Left kidney (tissue), 2 donors: ENCODE data around the gene SGCD. TPM values are rescaled to one million over a fixed set of nuclear protein-coding genes. Genes with fewer than 3 reads are reported as not detected.
"Not testable (repeated sequence)": the region's sequence is repeated elsewhere in the genome, so short reads cannot be mapped to it uniquely, and the experiment has no call there.

Source experiments
- DNase-seq: peaks from one replicate; pipeline ENCODE4 v3.0.0-alpha.2; 2013
- polyA plus RNA-seq: library from polyadenylated mRNA; unstranded; fragments of 120-200 nt; gene quantifications from one replicate; pipeline ENCODE4 v1.2.1, GENCODE V29; 2013; ENCODE audit not compliant: insufficient read length

Gene SGCD
- polyA plus RNA-seq, 1 donor: 4.0 TPM

GRCh38 chr5:156570615-156571014 lies 243.7 kb downstream of the SGCD start:
- no peak for DNase-seq

DNA sequence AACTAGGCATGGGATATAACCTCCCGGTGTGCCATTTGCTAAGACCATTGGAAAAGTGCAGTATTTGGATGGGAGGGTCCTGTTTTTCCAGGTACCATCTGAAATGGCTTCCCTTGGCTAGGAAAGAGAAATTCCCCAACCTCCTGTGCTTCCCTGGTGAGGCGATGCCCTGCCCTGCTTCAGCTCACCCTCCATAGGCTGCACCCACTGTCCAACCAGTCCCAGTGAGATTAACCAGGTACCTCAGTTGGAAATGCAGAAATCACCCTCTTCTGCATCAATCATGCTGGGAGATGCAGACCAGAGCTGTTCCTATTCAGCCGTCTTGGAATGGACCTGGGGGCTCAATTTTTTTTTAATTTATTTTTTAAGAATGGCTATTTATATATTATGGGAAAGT lies 254.8 kb downstream of the SGCD start:
- DNase-seq: no peak

- no peak for DNase-seq
Measured at GRCh38 chr5:156582193-156582598, 255.2 kb downstream of the SGCD start.

DNA sequence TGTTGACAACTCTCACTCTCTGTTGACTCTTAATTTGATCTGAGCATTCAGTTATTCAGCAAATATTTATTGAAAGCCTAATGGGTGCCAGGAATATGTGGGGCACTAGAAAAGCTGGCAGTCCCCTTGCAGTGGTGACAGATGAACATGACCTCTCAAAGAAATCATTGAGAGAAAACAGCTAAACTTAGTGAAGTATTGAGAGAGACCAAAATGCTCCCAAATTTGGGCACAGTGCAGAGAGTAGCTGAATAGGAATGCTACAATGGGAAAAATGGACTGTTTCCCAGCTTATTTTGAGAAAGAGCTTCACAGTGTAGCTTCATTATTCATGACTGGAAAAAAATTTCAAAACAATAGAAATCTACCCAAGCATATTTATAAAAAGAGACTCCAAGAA lies 257.9 kb downstream of the SGCD start:
- DNase-seq: no peak

DNA sequence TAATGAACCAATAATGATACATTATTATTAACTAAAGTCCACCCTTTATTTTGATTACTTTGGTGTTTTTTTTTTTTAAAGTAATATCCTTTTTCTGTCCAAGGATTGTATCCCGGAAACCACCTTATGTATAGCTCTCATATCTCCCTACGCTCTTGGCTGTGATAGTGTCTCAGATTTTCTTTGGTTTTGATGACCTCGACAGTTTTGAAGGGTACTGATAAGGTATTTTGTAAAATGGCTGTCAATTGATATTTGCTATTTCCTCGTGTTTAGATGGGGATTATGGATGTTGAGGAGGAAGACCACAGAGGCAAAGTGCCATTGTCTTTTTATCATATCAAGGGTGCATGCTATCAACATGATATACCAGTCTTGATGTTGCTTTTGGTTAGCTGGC lies 259.0 kb downstream of the SGCD start:
- DNase-seq: no peak

DNA sequence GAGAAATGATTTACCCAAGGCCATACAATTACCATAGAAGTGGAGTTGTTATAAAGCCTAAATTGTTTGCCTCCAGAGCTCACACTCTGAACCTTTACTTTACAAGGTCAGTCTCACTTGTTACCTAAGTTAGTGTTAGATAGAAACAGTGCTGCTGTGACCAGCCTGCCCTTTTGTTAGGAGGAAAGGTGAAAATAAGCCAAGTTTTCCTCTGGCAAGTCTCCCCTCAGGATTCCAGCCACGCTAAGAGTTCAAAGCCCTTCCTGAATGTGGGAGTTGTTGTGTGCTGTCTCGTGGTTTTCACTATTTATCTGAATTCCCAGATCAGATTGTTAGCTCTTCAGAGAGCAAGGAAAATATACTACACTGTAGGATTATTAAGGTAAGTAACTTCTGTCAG lies 260.0 kb downstream of the SGCD start:
- no peak for DNase-seq

- DNase-seq: no peak
Measured at GRCh38 chr5:156588306-156588705, 261.3 kb downstream of the SGCD start.

GRCh38 chr5:156589104-156589945 lies 262.4 kb downstream of the SGCD start:
- DNase-seq: no peak

GRCh38 chr5:156589946-156590216 lies 262.9 kb downstream of the SGCD start:
- no peak for DNase-seq

- DNase-seq: no peak
Measured at GRCh38 chr5:156590978-156591377, 264.0 kb downstream of the SGCD start.

GRCh38 chr5:156591631-156592030 lies 264.7 kb downstream of the SGCD start:
- DNase-seq: no peak

DNA sequence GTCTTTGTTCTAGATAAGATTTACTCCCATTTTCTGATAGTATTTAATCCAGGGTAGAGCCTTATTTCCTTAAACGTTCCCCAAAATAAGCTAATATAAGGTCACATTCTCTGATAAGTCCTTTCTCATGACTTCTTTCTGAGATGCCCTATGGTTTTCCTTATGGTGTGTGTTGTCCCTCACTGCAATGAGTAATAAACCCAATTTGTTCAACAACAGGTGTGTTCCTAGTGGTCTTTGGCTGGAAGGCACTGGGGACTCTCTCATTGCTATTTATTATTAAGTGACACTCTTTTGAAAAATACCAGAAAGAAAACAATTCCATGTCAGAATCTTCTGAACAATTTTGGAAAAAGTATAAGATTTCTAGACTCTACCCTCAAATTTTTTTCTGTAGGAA lies 266.6 kb downstream of the SGCD start:
- no peak for DNase-seq

- DNase-seq: no peak
Measured at GRCh38 chr5:156594406-156594805, 267.4 kb downstream of the SGCD start.

DNA sequence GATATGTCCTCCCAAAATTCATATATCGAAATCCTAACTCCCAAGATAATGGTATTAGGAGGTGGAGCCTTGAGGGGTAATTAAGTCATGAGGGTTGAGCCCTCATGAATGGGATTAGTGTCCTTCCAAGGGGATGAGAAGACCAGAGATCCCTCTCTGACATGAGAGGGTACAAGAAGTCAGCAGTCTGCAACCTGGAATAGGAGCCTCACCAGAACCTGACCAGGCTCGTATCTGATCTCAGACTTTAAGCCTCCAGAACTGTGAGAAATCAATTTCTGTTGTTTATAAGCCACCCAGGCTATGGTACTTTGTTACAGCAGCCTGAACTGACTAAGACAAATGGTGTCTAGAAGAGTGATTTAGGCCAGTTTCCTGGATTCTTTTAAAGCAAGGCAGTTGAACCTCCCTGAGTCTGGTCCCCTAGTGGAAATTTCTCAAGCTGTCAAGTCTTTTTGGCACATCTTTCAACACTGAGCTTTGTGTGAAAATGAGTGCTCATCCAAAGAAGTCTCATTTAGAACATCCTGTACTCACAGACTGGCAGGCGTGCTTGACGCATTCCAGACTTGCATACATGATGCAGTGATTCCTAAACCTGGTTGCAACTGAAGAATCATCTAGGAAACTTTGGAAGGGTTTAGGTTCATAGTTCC lies 268.3 kb downstream of the SGCD start:
- no peak for DNase-seq

DNA sequence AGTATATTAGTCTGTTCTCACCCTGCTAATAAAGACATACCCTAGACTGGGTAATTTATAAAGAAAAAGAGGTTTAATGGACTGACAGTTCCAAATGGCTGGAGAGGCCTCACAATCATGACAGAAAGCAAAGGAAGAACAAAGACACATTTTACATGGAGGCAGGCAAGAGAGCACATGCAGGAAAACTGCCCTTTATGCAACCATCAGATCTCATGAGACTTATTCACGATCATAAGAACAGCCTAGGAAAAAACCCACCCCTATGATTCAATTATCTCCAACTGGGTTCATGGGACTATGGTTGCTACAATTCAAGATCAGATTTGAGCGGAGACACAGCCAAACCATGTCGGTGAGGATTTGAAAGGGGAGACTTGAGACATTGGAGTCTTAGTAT lies 270.3 kb downstream of the SGCD start:
- no peak for DNase-seq

DNA sequence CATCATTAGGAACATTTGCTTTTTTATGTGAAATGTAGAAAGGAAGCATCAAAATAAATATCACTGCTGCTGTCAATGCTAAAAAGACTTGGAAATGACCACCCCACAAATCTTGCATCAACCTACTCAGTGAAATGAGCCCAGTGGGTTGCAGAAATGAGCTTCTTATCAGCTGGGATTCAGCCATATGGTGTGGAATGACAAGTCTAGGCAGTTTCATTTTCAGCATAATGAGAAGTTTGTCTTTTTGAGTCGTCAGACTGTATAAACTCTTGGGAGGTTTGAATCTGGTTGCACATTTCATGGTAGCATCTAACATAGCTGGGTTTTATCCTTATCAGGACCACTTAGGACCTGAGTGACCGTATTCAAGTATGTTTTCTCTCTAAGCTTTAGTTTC lies 272.0 kb downstream of the SGCD start:
- DNase-seq: no peak

GRCh38 chr5:156610582-156610981 lies 283.6 kb downstream of the SGCD start:
- not testable (repeated sequence) for DNase-seq

DNA sequence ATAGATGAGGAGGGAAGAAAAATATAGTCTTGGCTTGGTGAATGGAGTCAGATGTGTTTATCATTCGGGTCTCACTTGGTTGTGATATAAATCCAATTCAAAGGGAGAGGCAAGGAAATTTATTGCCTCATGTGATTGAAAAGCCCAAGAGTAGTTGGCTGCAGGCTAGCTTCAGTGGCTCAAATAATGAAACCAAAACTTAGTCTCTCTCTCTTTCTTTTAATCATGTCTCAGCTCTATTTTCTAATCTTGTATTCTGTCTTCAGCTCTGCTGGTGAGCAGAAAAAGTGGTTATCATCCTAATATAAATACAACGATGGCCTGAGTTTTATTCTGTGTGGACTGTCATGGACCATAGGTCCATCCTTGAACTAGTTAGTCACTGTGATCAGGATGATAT lies 288.9 kb downstream of the SGCD start:
- no peak for DNase-seq

- no peak for DNase-seq
Measured at GRCh38 chr5:156617426-156617825, 290.5 kb downstream of the SGCD start.

DNA sequence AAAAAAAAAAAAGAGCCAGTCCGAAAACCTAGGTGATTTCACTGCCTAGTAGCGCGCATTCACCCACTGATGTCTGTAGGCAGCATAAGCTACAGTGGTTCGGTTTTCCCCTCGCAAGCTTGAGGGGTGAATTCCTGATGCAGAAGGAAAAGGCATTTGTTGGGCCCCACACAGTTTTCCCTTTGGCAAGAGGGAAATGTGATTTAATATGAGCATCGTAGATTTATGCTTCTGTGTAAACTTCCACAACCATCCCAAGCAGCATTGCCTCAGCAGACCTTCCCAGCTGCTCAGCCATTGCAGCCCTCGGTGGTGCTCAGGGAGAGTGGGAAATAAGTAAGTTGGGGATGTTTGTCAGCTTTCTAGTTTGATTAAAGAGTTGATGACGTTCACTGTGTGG lies 291.6 kb downstream of the SGCD start:
- DNase-seq: no peak

DNA sequence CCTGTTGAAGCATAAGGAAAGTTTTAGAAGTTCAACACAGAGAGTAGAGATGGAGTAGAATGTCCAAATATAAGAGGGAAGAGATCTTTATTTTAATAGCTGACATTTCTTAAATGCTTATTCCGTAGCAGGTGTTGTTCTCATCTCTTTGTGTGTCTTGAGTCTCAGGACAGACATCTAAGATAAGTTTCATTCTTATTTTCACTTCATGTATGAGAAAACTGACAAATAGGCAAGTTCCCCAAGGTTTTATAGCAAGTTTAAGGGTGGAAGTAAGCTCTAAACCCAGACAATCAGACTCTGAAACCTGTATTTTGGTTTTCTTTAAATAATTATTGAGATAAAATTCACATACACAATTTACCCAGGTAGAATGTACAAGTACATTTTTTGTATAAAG lies 294.8 kb downstream of the SGCD start:
- no peak for DNase-seq

DNA sequence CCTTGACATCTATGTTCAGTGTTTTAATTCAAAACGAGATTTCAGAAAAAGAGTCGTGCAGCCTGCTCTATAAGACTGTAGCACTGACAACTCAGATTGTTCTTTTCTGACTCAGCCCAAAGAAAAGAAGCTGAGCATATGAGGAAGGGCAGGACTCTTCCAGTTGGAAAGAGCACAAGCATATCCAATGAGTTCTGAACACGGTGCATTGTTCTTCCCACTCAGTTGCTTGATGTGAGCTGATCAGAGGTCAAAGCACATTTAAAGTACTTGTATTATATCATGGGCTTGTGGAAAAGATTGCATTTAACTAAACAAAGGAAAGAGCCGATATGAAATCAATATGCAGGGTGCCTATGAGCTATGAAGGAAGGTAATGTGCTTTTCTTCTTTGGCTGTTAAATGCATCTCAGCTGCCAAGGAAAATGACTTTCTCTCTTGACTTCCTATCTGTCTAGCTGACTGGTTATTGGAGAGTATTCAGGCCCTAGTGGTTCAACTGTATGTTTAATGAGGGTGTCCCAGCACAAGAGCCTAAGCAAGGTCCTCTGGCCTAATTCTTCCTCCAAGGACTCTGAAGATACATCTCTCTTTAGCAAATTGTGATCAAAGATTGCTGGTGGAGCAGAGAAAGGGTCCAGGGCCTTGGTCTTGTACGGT lies 296.5 kb downstream of the SGCD start:
- DNase-seq: no peak

DNA sequence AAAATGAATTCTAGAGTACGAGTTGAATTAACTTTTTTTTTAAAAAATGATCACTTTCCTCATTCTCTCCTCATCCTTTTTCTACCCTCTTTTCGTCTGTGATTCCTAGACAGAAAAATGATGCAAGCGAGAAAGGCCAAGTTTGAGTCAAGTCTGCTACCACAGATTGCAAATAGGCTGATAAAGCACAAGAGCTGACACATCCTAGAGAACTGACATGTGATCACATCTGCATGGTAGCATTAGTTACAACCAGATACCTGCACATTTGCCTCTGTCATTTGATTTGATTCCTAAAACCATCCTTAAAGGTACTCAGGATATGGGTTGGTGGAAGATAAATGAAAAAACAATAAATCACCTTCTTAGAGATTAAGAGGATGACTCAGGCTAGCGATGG lies 297.7 kb downstream of the SGCD start:
- DNase-seq: no peak

DNA sequence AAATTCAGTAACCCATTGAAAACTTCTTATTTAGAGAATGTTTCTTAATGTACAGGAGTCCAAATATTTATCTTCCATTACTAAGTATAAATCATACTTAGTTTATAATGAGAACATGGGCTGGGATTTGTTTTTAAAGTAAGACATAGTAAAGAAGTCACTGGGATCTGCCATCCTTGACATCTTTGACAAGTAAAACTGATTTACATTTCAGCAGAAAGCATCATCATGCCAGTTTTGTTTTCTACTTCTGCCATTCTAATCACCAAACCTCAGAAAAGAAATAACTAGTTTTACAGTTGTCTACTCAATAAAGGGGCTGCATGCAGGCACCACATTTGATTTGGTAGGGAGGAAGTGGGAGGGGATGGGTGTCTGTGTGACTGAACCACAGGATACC lies 301.5 kb downstream of the SGCD start:
- no peak for DNase-seq
